HG02973 (cell line): ENCODE data around the gene LENEP.

Experiments
- ATAC-seq: cut with Tn5 transposase; IDR thresholded peaks from one replicate; pipeline ENCODE4 v1.9.1; 2021; ENCODE audit warnings: moderate library complexity; ENCODE audit not compliant: unreplicated experiment

The LENEP gene

GRCh38 chr1:155026154-155026553 lies 32.8 kb downstream of the LENEP start:
- ATAC-seq, result no peak

DNA sequence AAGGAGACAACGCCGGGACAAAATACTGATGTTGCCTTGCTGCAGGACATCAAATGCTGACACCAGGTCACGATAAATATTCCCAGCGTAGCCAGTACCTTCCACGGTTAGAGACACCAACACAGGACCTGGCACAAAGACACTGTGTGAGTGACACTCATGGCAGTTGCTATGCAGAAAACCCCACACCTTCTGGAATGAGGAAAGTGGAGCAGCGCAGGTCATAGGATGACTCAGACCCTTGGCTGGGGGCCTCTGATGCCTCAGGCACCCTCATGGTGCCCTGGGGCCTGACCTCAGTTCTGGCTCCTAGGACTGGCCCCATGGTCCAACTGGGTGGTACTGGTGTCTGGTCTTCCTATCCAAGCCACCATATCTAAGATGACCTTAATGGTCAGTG lies 33.2 kb downstream of the LENEP start:
- no peak for ATAC-seq

- no peak for ATAC-seq
These were observed 36.3 kb downstream of the LENEP start for GRCh38 chr1:155029513-155030242.

- ATAC-seq, result no peak
These were observed 36.9 kb downstream of the LENEP start for GRCh38 chr1:155030243-155030795.

DNA sequence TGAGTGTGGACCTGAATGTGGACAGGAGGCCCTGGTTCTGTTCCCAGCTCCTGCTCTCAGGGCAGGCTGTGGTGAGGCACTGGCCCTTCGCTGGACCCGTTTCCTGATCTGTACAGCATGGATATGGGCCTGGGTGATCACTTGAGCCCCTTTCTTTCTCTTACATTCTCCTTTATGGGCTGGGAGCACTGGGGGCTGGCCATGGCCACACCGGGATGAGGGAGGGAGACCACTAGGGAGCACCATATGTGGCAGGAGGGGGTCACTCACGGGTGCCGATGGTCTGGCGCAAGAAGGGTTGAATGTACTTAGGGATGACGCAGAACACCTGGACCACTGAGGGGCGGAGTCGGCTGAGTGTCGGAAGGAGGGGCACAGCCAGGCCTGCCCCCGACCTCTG lies 37.5 kb downstream of the LENEP start:
- ATAC-seq, result no peak

DNA sequence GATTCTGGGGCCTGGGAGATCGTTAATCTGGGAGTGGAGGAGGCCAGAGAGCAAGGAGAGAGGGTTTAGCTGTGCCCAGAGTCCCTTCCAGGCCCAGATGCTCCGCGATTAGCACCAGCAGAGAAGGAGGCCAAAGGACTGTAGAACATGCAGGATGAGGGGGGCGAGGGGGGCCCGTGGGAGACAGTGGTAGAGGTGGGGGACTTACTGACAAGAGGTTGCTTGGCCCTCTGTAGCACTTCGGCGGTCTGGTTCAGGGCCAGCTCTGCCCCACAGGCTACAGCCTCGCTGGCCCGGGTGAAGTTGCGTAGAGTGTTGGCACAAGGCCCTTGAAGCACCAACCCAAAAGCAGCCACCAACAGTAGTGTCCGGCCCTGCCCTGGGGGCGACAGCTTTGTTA lies 39.5 kb downstream of the LENEP start:
- ATAC-seq, result no peak

DNA sequence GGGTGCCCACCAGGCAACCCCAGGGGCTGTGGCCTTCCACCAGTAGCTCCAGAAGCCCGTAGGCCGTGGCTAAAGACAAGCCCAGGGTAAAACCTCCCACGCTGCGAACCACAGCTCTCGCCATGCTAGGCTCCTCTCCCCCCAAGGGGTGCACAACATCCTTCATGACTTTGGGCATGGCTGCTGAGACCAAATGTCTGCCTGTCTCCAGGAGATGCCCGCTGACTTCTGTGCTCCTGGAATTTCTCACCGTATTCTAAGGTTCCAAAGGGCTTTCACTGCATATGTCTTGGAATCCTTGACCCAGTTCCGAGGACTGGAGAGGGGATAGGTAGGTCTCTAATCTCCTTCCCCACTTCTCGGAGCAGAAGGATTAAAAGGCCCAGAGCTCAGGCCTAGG lies 40.1 kb downstream of the LENEP start, which contains the start of the genes DCST1 and DCST2:
Gene DCST1, plus strand, starts transcription at position 301 of the 400 bp plus-strand sequence. CDS start 213 bp downstream, outside the sequence.
Gene DCST2, minus strand, starts transcription at position 258 of the 400 bp plus-strand sequence. Its CDS starts 80 bp downstream, at position 178.
- ATAC-seq, result no peak

DNA sequence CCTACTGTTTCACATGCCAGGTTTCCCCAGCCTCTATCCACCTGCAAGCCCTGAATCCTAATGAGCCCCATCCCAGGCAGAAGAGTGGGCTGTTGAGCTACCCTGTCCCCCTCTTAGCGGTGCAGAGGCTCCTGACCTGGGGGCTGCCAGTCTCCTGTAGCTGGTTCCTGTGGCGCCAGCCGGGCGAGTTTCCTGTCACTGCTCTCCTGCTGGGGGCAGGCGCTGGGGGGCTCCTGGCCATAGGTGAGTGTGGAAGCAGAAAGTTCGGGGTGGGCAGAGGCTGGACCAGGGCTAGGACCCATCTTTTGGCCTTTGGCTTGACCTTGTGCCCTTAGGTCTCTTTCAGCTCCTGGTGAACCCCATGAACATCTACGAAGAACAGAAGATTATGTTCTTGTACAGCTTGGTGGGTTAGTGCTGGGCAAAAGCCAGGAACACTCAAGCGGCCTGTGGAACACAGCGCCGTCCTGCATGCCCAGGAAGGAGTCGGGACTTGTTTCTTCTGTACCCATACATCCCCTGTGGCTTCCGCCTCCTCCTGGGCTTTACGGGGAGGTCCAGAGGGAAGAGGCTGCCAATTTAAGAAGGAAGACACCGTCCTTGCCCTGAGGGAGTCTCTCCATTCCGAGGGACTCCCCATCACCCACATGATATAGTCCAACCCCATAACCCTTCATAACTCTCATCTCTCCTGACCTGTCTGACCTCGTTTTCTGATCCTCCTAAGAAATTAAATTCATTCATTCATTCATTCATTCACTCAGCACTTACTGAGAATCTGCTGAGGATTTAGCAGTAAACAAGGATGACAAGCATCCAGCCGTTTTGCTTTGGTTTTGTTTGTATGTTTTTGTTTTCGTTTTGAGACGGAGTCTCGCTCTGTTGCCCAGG lies 41.2 kb downstream of the LENEP start:
- ATAC-seq, result no peak

- ATAC-seq, result no peak
These were observed 42.5 kb downstream of the LENEP start for GRCh38 chr1:155035936-155036335.

GRCh38 chr1:155037043-155037442 lies 43.7 kb downstream of the LENEP start:
- ATAC-seq, result no peak

DNA sequence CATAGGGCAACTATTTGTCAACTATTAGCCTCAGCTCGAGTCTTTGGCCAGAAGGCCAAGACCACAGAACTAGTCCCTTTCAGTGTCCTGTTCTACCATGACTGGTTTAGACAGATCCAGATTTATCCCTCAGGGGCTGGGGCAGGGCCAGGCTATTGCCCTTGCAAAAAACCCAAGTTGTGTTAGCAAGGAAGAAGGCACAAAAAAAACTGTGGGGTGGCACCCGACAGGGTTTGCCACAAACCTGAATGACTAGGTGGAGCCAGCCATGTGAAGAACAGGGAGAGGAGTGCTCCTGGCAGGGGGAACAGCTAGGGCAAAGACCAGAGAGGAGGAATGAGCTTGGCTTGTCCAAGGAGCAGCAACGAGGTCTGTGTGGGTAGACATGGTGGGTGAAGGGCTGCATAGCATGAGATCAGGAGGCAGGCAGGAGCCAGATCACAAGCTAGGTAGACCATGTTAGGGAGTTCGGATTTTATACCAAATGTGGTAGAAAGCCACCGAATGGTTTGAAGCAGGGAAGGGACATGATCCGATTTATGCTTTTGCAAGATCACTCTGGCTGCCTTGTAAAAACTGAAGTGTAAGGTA lies 44.6 kb downstream of the LENEP start:
- no peak for ATAC-seq

DNA sequence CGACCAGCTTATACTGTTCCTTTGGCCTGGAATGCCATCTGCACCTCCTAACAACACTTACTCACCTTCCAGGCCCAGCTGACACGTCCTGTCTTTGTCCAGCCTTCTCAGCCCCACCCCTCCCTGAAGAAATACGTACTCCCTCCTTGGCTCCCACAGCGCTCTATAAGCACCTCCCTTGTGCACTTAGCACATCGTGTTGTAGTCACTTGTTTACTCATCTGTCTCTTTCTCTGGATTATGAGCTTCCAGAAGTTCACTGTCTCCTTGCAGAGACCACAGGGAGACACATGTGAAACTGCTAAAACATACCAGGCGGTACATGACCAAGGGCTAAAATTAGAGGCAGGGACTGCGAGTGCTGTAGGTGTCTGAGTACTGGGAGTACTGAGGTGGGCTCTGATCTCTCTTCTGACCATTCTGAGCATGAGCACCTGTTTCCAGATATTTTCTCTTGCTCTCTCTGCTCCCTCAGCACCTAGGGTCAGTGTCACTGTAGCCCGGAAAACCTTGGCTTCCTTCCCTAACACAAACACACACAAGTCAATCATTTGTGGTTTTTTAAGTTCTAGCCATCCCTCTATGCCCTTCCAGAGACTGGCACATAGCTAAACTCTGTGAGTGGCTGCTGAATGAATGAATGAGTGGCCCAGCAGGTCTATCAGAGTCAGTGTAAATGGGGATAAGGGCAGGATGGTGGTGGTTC lies 45.4 kb downstream of the LENEP start:
- no peak for ATAC-seq

- ATAC-seq, result no peak
These were observed 45.9 kb downstream of the LENEP start for GRCh38 chr1:155039308-155039669.

- ATAC-seq, result no peak
These were observed 47.1 kb downstream of the LENEP start for GRCh38 chr1:155040358-155041093.

- no peak for ATAC-seq
These were observed 49.4 kb downstream of the LENEP start for GRCh38 chr1:155042789-155043188.

DNA sequence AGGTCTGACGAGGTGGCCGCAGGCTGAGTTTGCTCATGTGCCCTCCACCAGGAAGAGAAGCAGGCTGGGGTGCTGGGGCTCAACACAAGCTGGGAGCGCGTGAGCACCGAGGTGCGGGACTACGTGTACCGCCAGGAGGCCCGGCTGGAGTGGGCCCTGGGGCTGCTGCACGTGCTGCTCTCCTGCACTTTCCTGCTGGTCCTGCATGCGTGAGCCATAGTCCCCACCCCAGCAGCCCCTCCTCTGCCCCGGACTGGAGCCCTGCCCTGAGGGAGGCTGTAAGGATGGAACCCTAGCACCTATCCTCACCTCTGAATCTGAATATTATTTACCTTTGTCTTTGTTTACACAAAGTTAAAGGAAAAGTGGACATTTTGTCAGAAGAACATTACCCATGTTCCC lies 49.9 kb downstream of the LENEP start:
- ATAC-seq, result no peak

- ATAC-seq, result no peak
These were observed 50.4 kb downstream of the LENEP start for GRCh38 chr1:155043793-155044192.
